ENCODE results near the gene PIEZO2.

- TF ChIP-seq CTCF (conservative IDR thresholded peaks at IDR 0.05) (no peak), ZFX (IDR thresholded peaks at IDR 0.05) (no peak)
Measured at GRCh38 chr18:10950876-10951630, 198.3 kb downstream of the PIEZO2 start.

All from C4-2B (cell line).